ENCODE measurements around the gene FAM83E.
"Not testable (repeated sequence)": the region's sequence is repeated elsewhere in the genome, so short reads cannot be mapped to it uniquely, and the experiment has no call there.

Gene FAM83E

DNA sequence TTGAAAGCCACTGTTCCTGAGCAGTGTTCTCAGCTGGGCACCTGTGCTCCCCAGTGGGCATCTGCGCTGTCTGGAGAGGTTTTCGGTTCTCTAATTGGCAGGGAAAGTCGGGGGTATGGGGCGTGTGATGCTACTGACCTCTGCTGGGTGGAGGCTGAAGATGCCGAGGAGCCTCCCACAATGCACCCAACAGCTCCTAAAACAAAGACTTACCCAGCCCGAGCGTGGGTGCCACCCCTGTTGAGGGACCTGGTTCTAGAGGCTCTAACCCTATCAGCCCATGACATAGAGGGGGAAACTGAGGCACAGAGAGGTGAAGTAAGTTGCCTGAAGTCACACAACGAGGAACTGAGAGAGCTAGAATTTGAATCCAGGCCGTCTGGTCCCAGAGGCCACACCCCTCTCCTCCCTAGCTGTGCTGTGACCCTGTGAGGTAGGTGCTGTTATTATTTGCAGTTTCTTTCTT, 6.0 kb downstream of the FAM83E start:
- no peak for DNase-seq

DNA sequence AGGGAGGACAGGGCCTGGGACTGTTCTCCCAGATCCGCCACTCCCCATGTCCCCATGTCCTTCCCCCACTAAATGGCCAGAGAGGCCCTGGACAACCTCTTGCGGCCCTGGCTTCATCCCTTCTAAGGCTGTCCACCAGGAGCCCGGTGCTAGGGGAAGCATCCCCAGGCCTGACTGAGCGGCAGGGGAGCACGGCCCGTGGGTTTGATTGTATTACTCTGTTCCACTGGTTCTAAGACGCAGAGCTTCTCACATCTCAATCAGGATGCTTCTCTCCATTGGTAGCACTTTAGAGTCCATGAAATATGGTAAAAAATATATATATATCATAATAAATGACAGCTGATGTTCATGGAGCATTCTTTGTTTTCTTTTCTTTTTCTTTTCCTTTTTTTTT, 7.5 kb downstream of the FAM83E start:
- no peak for DNase-seq

DNA sequence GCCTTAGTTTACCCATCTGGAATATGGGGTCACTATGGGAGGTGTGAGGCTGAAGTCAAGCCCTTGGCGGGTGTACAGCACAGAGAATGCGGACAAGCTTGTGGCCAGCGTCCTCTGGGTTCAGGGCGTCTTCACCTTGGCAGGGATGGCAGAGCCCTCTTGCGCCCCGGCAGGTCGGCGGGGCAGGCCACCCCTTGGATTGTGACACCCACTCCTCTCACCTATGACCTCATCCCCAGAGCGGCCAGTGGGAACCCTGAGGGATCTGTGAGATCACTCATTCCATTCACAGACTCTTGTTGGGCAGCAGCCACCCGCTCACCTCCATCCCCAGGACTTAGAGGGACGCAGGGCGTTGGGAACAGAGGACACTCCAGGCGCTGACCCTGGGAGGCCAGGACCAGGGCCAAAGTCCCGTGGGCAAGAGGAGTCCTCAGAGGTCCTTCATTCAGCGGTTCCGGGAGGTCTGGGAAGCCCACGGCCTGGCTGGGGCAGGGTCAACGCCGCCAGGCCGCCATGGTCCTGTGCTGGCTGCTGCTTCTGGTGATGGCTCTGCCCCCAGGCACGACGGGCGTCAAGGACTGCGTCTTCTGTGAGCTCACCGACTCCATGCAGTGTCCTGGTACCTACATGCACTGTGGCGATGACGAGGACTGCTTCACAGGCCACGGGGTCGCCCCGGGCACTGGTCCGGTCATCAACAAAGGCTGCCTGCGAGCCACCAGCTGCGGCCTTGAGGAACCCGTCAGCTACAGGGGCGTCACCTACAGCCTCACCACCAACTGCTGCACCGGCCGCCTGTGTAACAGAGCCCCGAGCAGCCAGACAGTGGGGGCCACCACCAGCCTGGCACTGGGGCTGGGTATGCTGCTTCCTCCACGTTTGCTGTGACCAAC, 8.2 kb downstream of the FAM83E start, which contains the start of gene SPACA4:
TSS of gene SPACA4 (plus strand) at position 280 of the 896 bp plus-strand sequence. CDS start at position 517, 237 bp downstream.
- DNase-seq = no peak

DNA sequence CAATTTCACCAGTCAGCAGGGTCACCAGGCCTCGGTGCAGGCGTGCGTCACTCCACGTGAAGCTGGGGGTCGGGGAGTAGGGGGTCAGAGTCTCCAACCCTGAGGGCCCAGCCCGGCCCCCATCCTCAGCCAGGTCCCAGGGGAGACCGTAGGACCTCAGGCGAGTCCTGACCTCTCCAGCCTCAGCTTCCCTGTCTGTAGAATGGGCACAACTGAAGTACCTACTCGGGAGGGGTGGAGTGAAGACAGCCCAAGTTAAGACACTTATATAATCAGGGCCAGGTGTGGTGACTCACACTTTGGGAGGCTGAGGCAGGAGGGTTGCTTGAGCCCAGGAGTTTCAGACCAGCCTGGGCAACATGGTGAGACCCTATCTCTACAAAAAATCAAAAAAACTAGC, 11.0 kb downstream of the FAM83E start:
- DNase-seq = no peak

DNA sequence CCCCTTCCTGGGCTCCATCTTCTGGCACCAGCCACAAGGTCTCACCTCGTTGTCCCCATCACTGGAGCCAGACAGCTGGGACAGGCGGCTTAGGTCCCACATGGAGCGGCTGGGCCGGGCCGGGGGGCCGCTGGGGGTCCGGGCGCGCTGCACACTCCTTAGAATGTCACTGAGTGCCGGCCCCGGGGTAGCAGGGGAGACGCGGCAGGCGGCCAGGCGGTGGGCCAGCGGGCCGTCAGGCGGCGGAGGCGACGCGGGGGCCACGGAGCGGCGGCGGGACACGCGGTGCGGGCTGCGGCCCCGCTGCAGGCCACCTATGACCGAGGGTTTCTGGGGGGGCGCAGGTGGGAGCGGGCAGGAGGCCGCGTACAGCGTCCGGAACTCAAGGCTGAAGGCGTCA, 11.4 kb downstream of the FAM83E start:
- DNase-seq = no peak

DNA sequence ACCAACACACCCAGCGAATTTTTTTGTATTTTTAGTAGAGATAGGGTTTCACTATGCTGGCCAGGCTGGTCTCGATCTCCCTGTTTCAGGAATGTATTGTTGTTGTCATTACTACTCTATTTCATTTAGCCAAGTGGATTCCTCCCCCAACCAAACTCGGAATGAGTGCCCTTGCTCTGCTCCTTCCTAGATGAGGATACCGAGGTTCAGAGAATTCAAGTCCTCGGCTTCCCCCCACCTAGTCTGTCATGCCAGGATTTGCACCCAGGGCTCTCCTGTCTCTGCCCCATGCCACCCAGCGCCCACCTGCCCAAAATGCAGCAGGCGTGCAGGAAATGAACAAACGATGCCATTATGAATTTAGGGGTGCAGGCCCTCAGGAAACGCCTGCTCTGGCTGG, 11.9 kb downstream of the FAM83E start:
- DNase-seq = no peak

DNA sequence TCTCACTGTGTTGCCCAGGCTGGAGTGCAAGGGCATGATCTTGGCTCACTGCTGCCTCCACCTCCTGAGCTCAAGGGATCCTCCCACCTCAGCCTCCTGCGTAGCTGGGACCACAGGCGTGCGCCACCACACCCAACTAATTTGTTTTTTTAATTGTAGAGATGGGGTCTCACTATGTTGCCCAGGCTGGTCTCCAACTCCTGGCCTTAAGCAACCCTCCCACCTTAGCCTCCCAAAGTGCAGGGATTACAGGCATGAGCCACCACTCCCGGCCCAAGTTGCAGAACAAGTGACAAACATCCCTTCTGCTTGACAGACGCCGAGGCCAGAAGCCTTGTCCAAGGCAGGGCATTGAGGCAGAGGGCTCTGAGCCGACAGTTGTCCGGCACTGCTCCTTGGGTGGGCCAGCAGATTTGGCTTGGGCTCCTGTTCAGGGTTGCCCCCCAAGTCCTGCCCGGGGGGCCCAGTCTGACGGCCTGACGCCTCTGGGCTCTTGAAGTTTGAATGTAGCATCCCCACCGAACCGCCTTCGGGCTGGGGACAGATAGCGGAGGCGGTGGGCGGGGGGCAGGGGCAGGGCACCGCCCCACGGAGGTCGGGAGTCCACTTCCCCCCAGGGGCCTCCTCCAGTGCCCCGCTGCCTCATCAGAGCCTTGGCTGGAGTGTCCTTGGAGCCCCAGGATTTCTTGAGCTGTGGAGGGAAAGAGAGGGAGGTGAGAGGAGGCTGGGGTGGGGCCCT, 14.0 kb downstream of the FAM83E start:
- DNase-seq = no peak

DNA sequence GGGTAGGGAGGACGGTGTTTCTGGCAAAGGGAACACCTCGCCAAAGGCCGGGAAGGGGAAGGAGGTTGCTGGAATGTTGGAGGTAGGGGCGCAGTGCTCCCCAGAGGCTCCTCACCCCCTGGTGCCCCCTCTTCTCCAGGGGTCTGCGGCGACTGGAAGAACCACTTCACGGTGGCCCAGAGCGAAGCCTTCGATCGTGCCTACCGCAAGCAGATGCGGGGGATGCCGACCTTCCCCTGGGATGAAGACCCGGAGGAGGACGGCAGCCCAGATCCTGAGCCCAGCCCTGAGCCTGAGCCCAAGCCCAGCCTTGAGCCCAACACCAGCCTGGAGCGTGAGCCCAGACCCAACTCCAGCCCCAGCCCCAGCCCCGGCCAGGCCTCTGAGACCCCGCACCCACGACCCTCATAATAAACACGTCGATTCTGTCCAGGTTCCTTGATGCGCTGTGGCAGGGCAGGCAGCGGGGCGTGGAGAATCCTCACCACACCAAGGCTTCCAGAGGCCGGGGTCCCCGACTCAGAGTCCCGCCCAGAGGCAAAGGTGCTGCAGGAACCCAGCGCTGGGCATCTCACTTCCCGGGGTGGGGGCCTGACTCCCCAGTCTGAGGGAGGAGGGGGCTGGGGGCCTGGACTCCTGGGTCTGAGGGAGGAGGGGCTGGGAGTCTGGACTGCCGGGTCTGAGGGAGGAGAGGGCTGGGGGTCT, 15.7 kb downstream of the FAM83E start:
- DNase-seq = no peak

DNA sequence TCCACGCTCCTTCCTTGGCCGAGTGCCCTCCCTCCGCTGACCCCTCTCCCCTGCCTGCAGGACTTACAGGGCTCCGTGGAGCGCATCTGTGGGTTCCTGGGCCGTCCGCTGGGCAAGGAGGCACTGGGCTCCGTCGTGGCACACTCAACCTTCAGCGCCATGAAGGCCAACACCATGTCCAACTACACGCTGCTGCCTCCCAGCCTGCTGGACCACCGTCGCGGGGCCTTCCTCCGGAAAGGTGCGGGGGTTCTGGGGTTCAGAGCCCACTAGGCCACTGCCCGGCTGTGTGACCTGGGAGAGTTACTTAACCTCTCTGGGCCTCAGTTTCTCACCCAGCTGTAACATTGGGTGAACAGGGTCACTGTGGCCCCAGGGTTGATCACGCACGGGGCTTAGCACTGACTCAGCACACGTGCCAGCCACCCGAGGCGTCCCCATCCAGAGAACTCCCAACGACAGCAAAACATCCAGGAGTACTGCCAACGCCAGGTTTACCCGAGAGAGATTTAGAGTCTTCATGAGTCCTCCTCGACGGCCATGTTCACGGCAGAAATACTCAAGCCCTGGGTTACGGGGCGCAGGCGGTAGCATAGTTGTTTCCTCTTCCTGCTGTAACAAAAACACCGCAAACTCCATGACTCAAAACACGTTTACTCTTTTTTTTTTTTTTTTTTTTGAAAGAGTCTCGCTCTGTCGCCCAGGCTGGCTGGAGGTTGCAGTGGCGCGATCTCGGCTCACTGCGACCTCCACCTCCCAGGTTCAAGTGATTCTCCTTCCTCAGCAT, 18.0 kb downstream of the FAM83E start:
- DNase-seq = no peak

DNA sequence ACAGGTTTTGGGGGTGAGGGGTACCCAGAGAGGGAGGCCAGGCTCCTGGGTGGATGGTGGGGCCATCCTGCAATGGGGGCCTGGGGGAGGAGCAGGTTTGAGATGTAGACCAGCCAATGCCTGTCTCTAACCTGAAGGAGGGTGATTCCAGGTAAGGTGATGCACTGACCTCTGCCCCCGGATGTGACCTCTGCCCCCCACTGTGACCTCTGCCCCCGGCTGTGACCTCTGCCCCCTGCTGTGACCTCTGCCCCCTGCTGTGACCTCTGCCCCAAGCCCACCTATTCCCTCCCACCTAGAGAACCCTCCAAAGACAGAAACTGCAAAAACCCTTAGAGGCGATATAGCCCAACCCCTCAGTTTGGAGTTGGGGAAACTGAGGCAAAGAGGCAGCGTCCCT, 18.6 kb downstream of the FAM83E start:
- no peak for DNase-seq

DNA sequence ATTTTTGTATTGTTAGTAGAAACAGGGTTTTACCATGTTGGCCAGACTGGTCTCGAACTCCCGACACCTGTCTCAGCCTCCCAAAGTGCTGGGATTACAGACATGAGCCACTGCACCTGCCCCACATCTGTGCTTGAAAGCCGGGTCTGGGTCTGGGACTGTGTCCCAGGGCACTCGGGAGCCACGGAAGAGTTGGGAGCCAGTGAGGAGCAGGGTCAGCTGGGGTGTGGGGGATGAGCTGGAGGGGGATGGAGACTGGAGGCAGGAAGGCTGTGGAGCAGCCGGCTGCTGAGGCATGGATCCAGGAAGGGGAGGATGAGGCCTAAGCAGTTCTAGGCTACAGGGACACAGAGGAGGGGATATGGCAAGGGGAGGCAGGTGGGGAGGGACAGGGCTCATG, 19.0 kb downstream of the FAM83E start:
- no peak for DNase-seq

DNA sequence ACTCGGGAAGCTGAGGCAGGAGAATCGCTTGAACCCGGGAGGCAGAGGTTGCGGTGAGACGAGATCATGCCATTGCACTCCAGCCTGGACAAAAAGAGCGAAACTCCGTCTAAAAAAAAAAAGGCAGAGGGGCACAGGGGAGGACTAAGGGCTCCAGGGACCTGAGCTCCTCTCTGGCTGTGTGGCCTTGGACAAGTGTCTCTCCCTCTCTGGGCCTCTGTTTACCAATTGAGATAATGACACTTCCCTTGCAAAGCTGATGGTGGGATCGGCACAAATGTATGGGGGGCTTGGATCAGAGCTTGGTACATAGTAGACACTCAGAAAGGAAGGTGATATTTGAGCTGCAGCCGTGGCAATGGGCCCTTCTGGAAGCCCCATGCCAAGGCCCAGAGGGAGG, 19.7 kb downstream of the FAM83E start:
- DNase-seq = no peak

DNA sequence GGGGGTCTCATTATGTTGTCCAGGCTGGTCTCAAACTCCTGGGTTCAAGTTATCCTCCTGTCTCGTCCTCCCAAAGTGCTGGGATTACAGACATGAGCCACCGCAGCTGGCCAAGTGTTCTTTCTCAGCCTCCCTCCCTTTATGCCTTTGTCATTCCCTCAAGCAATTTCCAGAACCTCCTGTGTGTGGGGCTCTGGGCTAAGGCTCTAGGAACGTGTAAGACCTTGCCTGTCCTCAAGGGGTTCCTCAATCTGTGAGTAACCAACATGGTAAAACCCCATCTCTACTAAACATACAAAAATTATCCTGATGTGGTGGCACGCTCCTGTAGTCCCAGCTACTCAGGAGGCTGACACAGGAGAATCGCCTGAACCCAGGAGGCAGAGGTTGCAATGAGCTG, 23.9 kb downstream of the FAM83E start:
- no peak for DNase-seq

DNA sequence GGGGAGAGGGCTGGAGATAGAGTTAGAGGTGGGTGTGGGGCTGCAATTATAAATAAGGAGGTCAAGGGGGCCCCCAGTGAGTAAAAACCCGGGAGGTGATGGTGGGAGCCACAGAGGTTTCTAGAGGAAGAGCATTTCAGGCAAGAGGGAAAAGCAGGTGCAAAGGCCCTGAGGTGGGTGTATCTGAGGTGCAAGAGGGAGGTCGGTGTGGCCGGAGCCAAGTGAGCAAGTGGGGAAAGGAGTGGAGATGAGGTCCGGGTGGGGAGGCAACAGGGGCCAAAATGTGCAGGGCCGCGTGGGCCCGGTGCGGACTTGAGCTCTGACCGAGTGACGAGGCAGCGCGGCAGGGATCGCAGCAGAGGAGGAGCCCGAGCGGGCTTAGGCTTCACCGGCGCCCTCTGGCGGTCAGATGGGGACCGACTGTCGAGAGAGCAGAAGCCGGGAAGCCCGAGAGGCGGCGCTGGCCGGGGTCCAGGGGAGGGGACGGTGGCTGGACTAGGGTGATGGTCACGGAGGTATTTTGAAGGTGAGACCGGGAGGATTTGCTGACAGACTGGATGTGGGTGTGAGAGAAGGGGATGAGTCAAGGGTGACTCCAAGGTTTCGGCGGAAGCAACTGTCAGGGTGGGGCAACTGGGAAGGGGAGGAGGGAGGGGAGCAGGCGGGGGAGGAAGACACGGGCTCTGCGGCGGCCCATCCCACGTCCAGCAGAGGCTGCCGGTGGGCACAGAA, 26.0 kb downstream of the FAM83E start:
- peak; percentile 85 for DNase-seq

DNA sequence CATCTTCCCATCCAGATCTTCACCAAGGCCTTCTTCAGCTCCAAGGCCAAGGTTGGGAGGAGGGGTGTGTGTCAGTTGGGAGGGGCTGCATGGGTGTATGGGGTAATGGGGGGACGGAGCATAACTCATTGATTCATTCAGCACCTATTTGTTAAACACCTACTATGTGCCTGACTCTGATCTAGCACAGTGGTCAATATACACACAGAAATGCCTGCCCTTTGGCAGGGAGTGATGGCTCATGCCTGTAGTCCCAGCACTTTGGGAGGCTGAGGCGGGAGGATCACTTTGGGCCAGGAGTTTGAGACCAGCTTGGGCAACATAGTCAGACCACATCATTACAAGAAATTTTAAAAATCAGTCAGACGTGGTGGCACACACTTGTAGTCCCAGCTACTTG, 27.5 kb downstream of the FAM83E start:
- DNase-seq = no peak

DNA sequence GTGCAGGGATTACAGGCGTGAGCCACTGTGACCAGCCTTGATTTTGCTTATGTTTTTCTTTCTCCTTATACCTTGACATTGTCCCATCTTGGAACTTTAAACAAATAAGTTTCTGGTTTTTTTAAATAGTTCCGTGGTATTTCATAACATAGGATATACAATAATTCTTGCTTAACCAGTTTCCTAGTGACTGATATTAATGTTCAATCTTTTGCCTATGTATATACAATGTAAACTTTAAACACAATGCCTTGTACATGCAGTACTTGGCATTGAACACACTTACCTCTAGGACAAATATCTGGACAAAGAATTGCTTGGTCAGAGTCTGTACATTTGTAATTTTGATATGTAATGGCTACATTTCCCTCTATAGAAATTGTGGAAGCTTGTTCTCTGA, 32.7 kb downstream of the FAM83E start:
- no peak for DNase-seq

DNA sequence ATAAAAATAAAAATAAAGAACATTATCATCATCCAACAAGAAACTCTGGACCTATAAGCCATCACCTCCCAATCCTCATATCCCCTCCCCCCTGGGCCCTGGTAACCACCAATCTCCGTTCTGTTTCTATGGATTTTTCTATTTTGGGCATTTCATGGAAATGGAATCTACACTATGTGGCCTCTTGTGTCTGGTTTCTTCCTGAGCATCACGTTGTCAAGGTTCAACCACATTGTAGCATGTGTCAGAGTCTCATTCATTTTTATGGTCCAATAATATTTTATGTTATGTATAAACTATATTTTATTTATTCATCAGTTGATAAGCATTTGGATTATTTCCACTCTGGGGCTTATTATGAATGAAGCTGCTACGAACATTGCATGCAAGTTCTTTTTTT, 36.0 kb downstream of the FAM83E start:
- no peak for DNase-seq

DNA sequence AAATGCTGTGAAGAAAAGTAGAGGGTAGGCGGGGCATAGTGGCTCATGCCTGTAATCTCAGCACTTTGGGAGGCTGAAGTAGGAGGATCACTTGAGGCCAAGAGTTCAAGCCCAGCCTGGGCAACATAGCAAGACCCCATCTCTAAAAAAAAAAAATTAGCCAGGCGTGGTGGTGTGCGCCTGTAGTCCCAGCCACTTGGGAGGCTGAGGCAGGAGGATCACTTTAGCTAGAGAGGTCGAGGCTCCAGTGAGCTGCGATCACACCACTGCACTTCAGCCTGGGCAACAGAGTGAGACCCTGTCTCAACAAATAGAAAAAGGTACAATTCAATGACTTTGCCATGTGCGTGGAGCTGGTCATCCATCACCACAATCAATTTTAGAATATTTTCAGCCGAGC, 37.0 kb downstream of the FAM83E start:
- DNase-seq = not testable (repeated sequence)

DNA sequence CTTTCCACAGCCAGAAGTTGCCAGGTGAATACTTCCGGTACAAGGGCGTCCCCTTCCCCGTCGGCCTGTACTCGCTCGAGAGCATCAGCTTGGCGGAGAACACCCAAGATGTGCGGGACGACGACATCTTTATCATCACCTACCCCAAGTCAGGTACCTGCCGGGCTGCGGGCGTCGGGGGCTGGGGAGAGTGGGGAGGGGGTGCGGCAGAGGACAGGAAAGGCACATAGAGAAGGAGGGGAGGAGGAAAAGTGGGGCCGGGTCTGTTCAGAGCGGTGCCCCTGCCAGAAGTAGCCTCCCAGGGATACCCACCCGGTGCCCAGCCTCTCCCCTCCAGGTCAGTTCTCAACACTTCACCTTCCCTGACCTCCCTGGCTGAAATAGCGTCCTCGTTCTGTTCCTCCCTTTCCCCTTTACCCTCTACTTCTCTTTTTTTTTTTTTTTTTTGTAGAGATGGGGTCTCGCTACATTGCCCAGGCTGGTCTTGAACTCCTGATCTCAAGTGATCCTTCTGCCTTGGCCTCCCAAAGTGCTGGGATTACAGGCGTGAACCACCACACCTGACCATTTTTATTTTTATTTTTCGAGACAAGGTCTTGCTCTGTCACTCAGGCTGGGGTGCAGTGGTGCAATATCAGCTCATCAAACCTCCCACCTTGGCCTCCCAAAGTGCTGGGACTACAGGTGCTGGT, 38.8 kb downstream of the FAM83E start:
- no peak for DNase-seq

DNA sequence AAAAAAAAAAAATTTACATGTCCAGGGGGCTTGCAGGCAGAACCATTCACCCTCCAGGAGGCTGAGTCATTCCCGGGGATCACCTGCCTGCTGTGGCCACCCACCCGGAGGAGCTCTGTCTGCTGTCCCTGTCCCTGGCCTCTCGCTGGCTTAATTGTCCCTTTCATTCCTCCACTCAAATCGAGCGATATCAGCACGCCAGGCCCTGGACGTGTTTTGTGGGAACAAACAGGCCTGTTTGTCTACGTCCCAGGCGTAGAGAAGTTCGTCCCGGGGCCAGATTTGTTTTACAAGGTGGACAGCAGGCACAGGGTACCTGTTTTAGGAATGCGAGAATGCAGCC, 41.7 kb downstream of the FAM83E start:
- DNase-seq = no peak

DNA sequence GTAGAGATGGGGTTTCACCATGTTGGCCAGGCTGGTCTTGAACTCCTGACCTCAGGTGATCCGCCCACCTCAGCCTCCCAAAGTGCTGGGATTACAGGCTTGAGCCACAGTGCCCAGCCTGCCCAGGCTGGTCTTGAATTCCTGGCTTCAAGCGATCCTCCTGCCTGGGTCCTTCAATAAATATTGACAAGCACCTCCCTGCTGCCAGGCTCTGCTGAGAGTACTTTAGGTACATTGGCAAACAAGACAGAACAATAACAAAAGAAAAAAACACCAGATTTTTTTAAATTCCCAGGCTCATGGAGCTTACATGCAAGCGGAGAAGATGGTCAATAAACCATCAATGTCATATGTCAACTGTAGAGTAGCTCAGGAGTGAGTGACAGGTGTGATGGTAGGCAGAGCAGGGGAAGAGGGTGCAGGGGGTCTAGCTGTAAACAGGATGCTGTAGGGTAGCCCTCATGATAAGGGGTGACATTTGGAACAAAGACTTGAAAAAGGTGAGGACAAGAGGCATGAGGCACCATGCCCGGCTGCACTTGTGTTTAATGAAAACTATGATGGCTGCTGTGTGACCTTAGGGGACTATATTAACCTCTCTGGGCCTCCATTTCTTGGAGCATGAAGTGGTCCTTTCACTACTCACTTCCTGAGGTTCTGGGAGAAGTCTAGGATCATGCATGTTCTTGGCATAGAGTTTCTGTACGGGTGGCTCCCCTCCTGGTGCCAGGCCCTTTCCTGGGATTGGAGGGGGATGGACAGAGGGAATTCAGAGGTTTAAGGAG, 43.3 kb downstream of the FAM83E start:
- no peak for DNase-seq
